ENCODE data around the gene POLR2H.

The POLR2H gene

DNA sequence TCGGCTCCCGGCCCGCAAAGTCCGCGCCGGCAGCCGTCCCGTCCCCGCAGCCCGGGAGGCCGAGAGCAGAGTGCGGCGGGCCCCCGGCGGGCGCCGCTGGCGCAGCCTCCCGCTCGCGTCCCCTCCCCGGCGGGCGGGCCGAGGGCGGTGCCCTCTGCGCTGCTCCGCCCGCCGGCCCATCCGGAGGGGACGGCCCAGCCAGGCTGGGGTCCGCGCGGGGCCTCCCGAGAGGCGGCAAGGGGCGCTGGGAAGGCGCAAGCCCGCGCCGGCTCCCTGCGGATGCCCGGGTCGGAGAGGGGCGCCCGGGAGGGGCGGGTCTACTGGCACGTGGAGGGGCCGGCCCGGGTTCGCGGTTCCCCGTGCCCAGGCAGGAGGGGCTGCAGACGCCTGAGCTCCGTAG is at the start of gene POLR2H, which contains the start of gene CLCN2:
Gene POLR2H (plus strand): TSS at position 179 of the 400 bp plus-strand sequence. CDS start 1,783 bp downstream, outside the sequence.
Gene CLCN2 (minus strand): TSS at position 74 of the 400 bp plus-strand sequence. CDS start 126 bp downstream, outside the sequence.
- DNase-seq = peak; percentile 40 to 79 (median 74)

DNA sequence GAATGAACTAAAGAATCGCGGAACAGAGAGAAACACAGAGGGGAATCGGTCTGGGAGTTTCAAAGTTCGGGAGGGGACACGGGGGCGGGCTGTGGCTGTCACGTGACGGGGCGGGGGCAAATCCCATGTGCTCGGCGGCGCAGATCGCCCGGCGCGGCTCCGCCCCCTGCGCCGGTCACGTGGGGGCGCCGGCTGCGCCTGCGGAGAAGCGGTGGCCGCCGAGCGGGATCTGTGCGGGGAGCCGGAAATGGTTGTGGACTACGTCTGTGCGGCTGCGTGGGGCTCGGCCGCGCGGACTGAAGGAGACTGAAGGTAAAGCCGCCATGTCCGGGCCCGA is 47.2 kb upstream of the POLR2H start, which contains the start of gene EIF4G1:
Gene EIF4G1 (plus strand): TSS at position 244 of the 337 bp plus-strand sequence. CDS start 1,191 bp downstream, outside the sequence.
- DNase-seq = peak; percentile 93 to 97 (median 97)

DNA sequence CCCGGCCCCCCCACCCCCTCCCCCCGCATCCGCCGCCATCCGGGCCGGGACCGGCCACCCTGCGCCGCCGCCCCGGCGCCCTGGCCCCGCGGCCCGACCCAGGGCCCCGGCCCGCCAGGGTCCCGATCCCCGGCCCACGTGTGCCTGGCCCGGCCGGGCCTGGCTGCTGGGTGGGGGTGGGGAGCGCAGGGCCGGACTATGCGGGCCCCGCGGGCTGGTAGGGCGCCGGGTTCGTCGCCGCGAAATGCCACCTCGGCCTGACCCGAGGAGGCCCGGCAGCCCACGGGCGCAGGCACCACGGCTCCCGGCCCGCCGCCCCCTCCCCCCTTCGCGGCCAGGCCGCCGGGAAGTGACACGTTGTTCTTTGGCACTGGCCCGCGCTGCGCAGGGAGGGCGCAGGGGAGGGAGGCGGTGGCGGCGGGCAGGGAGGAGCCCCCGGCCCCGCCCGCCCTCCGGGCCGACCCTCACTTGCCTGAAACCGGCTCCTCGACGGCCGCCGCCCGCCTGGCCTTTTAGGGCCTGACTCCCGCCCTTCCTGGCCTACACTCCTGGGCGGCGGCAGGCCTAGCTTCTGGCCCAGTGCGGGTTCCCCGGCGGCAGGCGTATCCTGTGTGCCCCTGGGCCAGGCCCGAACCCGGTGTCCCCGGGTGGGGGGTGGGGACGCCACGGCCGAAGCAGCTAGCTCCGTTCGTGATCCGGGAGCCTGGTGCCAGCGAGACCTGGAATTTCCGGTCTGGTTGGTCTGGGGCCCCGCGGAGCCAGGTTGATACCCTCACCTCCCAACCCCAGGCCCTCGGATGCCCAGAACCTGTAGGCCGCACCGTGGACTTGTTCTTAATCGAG is 46.6 kb upstream of the POLR2H start:
- DNase-seq = peak; percentile 17 to 80 (median 75)

DNA sequence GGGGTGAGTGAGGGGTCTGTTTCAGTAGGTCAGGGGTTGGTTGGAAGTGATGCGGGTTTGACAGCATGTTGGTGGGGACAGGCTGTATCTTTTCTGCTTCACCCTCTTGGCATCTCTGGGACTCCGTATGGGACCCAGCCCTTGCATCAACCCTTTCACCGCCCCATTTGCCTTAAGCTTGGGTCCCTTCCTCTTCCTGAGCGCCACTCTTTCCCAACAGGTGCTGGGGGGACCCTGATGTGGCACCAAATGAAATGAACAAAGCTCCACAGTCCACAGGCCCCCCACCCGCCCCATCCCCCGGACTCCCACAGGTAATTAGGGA is 46.0 kb upstream of the POLR2H start:
- no peak for DNase-seq

DNA sequence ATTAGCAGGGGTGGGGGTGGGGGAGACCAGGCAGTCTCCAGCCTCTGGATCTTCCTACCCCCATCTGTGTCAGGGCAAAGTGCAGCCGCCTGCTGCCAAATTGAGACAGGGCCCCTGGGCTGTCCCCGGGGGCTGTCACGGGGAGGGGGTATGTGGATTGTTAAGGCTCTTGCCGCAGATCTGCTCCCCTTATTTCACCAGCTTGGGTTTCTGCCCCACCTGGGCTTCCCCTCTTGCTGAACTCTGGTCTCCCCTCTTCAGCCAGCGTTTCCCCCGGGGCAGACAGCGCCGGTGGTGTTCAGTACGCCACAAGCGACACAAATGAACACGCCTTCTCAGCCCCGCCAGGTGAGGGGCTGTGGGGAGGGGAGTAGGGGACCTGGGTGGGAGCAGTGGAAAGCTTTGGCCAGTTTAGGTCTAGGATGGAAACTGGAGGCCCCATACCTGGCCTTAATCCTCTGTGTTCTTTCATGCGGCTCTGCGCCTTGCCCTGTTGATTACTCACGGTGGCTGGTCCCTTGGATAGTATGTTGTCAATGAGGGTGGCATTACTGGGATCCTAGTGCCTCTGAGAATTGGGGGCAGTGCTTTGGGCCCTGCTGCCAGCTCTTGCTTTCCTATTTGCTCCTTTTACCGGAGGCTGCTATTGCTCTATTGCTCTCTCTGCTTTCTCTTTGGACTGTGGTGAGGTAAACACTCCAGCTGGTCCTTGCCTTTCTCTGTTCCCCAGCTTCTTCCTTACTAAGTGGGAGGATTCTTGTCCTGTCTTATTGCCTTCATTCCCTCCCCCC is 45.4 kb upstream of the POLR2H start:
- no peak for DNase-seq

DNA sequence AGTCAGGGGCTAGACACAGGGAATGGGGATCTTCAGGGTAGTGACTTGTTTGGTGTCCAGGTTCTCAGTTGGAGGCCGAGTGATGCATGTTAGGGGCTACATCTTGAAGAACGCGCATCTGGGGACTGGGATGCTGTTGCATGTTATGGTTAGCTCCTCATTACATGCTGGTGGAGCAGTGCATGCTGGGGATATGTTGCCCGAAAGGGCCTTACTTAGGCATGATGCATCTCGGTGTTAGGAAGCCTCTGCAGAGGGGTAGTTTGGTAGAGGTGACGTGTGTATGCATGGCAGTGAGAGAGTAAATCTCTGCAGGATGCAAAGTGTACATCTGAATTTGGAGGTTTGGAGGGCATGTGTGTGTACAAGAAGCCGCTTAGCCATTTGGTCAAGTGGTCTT is 44.7 kb upstream of the POLR2H start:
- no peak for DNase-seq

DNA sequence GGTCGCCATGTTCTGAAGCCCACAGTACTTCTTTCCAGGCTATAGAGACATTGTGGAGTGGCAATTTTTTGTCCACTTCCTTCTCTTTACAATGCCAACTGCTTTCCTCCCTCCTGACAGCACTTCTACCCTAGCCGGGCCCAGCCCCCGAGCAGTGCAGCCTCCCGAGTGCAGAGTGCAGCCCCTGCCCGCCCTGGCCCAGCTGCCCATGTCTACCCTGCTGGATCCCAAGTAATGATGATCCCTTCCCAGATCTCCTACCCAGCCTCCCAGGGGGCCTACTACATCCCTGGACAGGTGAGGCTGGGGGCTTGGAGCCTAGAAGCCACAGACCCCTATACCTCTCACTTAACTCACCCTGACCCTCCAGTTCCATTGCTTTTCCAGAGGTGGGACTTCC is 44.3 kb upstream of the POLR2H start:
- DNase-seq = no peak

DNA sequence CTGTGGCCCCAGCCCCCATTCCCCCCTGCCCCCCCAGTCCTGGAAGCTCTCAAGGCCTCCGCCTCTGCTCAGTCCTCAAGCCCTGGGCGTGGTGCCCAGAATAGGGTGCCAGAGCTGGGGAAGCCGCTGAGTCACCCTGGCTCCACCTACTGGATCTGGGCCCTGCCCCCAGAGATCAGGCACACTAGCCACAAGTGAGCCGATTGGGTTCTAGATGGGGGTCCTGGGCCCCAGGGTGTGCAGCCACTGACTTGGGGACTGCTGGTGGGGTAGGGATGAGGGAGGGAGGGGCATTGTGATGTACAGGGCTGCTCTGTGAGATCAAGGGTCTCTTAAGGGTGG is 41.4 kb upstream of the POLR2H start:
- DNase-seq = peak in 1 of 3 experiments; percentile 4

DNA sequence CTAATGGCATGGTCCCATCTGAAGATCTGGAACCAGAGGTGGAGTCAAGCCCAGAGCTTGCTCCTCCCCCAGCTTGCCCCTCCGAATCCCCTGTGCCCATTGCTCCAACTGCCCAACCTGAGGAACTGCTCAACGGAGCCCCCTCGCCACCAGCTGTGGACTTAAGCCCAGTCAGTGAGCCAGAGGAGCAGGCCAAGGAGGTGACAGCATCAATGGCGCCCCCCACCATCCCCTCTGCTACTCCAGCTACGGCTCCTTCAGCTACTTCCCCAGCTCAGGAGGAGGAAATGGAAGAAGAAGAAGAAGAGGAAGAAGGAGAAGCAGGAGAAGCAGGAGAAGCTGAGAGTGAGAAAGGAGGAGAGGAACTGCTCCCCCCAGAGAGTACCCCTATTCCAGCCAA is 39.8 kb upstream of the POLR2H start:
- DNase-seq = no peak

DNA sequence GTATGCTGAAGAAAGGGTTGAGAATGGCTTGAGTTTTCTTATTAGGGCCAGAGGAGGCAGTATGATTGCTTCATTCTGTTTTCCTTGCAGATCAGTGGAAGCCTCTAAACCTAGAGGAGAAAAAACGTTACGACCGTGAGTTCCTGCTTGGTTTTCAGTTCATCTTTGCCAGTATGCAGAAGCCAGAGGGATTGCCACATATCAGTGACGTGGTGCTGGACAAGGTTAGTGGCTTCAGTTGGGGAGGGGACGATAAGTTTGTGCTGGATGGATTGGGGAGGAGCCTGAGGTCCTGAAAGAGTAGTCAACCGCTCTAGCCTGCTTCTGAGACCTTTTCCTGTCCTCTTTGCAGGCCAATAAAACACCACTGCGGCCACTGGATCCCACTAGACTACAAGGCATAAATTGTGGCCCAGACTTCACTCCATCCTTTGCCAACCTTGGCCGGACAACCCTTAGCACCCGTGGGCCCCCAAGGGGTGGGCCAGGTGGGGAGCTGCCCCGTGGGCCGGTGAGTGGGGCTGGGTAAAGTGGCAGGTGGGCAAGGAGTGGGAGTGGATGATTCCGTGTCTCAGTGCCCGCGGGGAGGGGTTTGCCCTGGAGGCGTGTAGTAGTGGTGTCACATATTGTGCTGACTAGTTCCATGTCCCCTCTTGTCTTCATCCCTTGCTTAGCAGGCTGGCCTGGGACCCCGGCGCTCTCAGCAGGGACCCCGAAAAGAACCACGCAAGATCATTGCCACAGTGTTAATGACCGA is 38.6 kb upstream of the POLR2H start:
- no peak for DNase-seq

DNA sequence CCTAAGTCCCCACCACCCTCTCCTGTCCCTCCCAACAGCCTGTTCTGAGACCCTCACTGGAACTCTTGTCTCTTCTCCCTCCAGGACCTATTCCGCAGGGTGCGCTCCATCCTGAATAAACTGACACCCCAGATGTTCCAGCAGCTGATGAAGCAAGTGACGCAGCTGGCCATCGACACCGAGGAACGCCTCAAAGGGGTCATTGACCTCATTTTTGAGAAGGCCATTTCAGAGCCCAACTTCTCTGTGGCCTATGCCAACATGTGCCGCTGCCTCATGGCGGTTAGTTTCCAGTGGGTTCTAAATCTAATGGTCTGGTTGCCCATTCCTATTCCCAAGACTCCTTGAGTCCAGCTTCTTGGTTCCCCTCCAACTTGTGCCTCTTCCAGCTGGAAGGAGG is 37.8 kb upstream of the POLR2H start:
- no peak for DNase-seq

DNA sequence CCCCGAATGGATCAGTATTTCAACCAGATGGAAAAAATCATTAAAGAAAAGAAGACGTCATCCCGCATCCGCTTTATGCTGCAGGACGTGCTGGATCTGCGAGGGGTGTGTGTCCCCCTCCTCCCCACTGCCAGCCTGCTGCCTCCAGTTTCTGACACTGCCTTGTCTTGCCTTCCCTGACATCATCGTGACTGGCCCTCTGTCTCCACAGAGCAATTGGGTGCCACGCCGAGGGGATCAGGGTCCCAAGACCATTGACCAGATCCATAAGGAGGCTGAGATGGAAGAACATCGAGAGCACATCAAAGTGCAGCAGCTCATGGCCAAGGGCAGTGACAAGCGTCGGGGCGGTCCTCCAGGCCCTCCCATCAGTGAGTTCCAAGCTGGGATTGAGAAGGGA is 36.2 kb upstream of the POLR2H start:
- no peak for DNase-seq

DNA sequence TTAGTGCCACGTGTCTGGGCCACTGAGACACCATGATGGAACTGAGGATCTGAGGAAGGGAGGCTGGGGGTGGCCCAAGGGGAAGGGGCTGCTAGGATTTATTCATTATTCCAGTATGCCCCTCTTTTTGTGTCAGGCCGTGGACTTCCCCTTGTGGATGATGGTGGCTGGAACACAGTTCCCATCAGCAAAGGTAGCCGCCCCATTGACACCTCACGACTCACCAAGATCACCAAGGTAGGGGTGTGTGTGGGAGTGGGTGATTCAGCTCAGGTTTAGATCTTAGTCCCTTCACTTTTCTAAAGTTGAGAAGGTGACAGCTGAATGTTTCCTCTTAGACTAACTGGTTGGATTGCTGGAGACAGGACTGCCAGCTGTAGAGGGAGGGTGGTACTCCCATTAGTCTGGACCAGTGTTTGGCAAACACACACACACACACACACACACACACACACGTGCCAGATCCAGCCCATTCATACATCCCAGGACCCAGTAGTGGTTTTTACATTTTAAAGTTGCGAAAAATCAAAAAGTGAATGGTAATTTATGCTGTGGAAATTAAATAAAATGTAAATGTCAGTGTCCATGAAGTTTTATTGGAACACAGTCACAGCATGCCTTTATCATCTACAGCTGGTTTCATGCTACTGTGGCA is 35.7 kb upstream of the POLR2H start:
- DNase-seq = no peak

DNA sequence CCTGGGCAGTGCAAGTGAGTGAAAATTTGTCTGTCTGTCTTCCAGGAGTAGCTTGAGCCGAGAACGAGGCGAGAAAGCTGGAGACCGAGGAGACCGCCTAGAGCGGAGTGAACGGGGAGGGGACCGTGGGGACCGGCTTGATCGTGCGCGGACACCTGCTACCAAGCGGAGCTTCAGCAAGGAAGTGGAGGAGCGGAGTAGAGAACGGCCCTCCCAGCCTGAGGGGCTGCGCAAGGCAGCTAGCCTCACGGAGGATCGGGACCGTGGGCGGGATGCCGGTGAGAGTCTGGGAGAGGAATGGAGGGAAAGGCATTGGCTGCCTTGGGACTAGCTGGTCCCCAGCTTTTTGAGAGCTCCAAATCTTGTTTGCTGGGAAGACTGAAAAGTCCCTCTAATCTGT is 34.3 kb upstream of the POLR2H start:
- DNase-seq = no peak

DNA sequence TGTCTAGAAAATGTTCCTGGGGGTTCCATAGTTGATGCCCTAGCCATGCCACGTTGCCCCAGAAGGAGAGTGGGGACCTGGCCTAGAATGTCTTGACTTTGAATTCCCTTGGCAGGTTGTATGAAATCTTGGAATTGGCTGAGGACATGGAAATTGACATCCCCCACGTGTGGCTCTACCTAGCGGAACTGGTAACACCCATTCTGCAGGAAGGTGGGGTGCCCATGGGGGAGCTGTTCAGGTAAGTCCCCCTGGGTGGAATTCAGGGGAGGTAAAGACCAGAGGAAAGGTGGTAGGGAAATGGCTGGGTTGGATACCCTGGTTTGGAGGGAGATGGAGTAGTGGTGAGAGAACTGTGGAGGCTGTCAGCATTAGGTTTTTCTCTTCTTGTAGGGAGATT is 33.0 kb upstream of the POLR2H start:
- DNase-seq = no peak

DNA sequence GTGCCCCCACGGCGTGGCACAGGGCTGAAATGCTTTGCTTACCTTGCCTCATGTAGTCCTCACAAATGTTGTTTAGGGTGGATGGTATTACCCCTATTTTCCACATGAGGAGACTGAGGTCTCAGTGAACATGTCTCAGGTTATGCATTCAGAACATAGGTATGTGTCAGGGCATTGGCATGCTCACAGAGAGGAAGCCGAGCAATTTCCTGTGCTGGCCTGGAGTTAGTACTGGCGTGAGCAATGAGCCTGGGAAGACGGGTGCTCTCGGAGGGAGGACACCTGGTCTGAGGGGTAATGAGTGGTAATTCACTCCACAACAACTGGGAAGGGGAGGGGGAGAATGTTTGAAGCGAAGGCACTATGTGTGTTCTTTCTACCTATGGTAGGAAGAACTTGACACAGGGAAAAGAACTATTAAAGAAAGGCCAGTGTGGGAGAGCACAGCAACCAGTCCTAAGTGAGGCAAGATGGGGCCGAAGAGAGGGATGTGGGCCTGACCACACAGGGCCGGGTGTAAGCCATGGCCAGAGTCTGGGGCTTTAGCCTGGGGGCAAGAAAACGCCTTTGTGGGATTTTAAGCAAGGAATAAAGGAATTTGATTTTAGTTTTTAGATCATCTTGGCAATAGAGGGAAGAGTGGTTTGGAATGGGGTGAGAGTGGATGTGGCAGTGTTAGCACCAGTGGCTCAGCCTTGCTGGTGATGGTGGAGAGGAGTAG is 29.0 kb upstream of the POLR2H start:
- DNase-seq = no peak

DNA sequence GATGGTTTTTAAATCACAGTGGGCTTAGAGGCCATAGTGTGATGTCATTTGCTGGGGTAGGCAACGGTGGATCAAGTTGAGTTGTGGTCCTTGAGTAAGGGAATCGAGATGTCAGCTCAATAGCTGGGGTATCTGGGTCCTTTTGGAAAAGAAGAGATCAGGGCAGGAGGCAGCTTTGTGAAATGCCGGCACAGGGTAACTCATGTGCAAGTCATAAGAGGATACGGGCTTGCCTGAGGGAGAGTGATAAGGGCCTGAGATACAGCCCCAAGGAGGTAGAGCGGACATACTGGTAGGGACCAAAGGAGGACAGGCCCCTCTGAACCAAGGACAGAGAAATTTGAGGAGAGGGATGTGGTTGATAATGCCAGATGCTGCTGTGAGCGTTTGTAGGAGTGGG is 28.3 kb upstream of the POLR2H start:
- no peak for DNase-seq

DNA sequence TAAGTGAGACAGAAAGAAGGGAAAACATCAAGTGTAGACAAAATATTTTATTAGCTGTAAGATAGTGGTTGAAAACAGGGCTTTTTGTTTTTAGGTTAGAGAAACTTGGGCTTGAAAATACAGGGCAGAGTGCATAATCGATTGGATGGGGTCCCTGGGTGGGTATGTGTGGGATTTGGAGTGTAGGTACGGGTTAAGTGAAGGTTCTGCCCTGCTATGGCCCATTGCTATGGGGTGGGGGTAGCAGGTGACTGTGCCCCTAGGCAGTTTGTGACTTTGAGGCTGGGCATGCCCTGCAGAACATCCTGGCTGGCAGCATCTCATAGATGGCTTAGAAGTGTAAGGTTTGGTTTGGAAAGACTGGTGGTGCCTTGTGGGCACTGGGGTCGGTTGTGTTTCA is 27.8 kb upstream of the POLR2H start:
- DNase-seq = no peak

DNA sequence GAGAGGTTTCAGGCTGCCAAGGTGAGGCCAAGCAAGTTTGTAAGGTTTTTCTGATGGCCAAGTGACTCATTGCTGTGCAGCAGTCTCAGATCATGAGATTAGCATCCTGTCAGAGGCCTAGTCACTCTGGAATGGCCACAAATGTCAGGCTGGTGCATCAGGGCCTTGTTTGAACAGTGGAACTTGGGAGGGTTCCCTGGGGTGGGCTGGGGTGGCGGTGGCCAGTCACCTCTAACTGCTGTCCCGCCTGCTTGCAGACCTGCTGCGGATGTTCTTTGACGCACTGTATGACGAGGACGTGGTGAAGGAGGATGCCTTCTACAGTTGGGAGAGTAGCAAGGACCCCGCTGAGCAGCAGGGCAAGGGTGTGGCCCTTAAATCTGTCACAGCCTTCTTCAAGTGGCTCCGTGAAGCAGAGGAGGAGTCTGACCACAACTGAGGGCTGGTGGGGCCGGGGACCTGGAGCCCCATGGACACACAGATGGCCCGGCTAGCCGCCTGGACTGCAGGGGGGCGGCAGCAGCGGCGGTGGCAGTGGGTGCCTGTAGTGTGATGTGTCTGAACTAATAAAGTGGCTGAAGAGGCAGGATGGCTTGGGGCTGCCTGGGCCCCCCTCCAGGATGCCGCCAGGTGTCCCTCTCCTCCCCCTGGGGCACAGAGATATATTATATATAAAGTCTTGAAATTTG is 26.9 kb upstream of the POLR2H start:
- DNase-seq = peak in 1 of 3 experiments; percentile 48

DNA sequence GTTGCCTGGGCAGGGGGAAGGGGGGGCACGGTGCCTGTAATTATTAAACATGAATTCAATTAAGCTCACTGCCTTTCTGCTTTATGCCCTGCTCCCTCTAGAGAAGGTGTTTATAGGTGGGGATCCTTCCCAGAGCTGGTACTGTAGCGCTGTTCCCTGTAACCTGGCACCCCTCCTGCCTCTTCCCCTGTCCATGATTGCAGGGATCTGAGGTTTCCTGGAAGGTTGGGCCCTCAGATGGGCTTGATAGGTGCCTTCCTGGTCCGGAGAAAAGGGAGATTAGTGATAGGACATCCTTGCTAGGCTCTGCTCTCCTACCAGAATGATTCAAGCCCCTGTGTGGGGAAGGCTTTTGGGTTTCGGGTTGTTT is 26.2 kb upstream of the POLR2H start:
- DNase-seq = no peak

DNA sequence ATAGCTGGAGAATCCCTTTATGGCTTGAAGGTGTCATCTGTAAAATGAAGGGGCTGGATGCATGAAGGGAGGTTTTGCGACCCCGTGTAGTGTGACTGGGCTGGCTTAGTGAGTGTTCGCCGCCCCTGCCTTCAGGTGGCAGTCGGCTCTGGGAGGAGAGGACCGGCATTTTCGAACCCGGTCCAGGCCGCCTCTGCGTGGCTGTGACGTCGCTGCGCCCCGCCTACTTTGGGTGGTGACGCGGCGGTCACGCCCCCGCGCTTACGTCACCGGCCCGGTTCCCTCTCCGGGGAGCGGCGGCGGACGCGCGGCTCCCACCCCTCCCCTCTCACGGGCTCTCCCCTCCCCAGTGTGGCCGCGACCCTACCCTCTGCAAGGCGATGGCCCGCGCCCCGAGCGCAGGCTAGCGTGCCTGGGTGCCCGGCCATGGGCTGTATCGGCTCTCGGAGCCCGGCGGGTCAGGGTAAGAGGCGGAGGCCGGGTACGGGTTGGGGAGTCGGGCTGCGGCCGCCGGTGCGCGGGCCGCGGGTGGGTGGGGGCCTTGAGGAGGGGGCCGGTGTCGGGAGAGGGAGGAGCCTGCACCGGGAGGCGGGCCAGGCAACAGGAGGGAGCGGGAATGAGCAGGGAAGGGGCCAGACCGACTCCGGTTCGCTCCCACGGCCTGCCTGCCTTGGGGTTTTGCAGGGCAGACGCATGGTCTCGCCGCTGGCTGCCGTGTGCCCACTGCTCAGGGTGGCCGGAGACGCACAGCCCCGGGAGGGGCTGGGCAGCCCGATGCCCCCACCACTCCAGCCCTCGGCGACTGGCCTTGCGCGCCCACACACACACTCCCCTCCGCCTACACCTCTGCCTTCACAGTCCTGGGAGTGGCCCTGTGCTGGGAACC is 25.6 kb upstream of the POLR2H start:
- DNase-seq = peak; percentile 72 to 90 (median 88)

Data from NCI-H1417 (cell line).